Skeletal muscle cell (primary cell): ENCODE measurements around the gene ZBTB7B.

Experiments
- DNase-seq: peaks from one replicate; pipeline ENCODE4 v3.0.0-alpha.2; 2010; ENCODE audit warnings: low read depth
- H3K4me3 ChIP-seq: 2 replicates; pipeline ENCODE4 v1.5.1; 2011; ENCODE audit warnings: low read depth, mild to moderate bottlenecking, control low read depth, low read length, moderate library complexity

The ZBTB7B gene

GRCh38 chr1:155002464-155003226 lies at the start of gene ZBTB7B:
TSS of gene ZBTB7B (plus strand) at chr1:155002802. CDS start at chr1:155014661, 11,859 bp downstream.
- DNase-seq: no peak

GRCh38 chr1:154953611-154954038 lies 49.0 kb upstream of the ZBTB7B start:
- DNase-seq: no peak
- H3K4me3 ChIP-seq: no peak overlapping the region

More at GRCh38 chr1:155002464-155003226, at the start of gene ZBTB7B:
- H3K4me3 ChIP-seq: peak within 1 kb of the TSS; percentile 85

- no peak for DNase-seq
- no peak overlapping the region for H3K4me3 ChIP-seq
Measured at GRCh38 chr1:154954541-154954940, 48.1 kb upstream of the ZBTB7B start.

GRCh38 chr1:154955039-154955717 lies 47.4 kb upstream of the ZBTB7B start:
- H3K4me3 ChIP-seq: peak overlapping the region; percentile 65
- DNase-seq: no peak

GRCh38 chr1:154955718-154956543 lies 46.7 kb upstream of the ZBTB7B start, which contains the start of gene PBXIP1:
TSS of gene PBXIP1 (minus strand) at chr1:154956099. CDS start at chr1:154953721, 2,378 bp downstream.
- DNase-seq: peak; percentile 63
- H3K4me3 ChIP-seq: peak within 1 kb of the TSS; percentile 65

- H3K4me3 ChIP-seq: peak overlapping the region; percentile 65
- DNase-seq: no peak
Measured at GRCh38 chr1:154956544-154956941, 46.1 kb upstream of the ZBTB7B start.

- H3K4me3 ChIP-seq: no peak overlapping the region
- DNase-seq: no peak
Measured at GRCh38 chr1:154957091-154957657, 45.4 kb upstream of the ZBTB7B start.

- DNase-seq: no peak
- H3K4me3 ChIP-seq: no peak overlapping the region
Measured at GRCh38 chr1:154958036-154958435, 44.6 kb upstream of the ZBTB7B start.

- H3K4me3 ChIP-seq: no peak overlapping the region
- DNase-seq: no peak
Measured at GRCh38 chr1:154958681-154959425, 43.7 kb upstream of the ZBTB7B start.

- no peak for DNase-seq
- H3K4me3 ChIP-seq: no peak overlapping the region
Measured at GRCh38 chr1:154959426-154959780, 43.2 kb upstream of the ZBTB7B start.

- peak overlapping the region; percentile 67 for H3K4me3 ChIP-seq
- DNase-seq: no peak
Measured at GRCh38 chr1:154960446-154961136, 42.0 kb upstream of the ZBTB7B start.

- peak within 1 kb of the TSS; percentile 67 for H3K4me3 ChIP-seq
- DNase-seq: no peak
Measured at GRCh38 chr1:154961207-154962155, 41.1 kb upstream of the ZBTB7B start, which contains the start of gene PYGO2. TSS of gene PYGO2 (minus strand) at chr1:154961782. CDS start at chr1:154961576, 206 bp downstream.

- DNase-seq: no peak
- peak overlapping the region; percentile 67 for H3K4me3 ChIP-seq
Measured at GRCh38 chr1:154962156-154962749, 40.3 kb upstream of the ZBTB7B start.

- no peak for DNase-seq
- no peak overlapping the region for H3K4me3 ChIP-seq
Measured at GRCh38 chr1:154962795-154963330, 39.7 kb upstream of the ZBTB7B start.

- H3K4me3 ChIP-seq: no peak overlapping the region
- DNase-seq: no peak
Measured at GRCh38 chr1:154963643-154964042, 39.0 kb upstream of the ZBTB7B start.

GRCh38 chr1:154964359-154964758 lies 38.2 kb upstream of the ZBTB7B start:
- no peak for DNase-seq
- no peak overlapping the region for H3K4me3 ChIP-seq

GRCh38 chr1:154966111-154966510 lies 36.5 kb upstream of the ZBTB7B start:
- no peak for DNase-seq
- no peak overlapping the region for H3K4me3 ChIP-seq
